ENCODE measurements around the gene IL20. TPM values are rescaled to one million over a fixed set of nuclear protein-coding genes. Genes with fewer than 3 reads are reported as not detected.

The IL20 gene
- total and polyA plus RNA-seq, 2 of the 8 experiments (the other 6 are each of a cell fraction or from before 2014, with no cell fraction given) = not detected

GRCh38 chr1:206863266-206863665, 2.2 kb upstream of the IL20 start:
- no peaks in the 10 kb centered on the region for H3K23me2 ChIP-seq (ENCODE audit: low read depth, low read length)
- no peaks in the 10 kb centered on the region for H3K79me1 ChIP-seq (ENCODE audit: low read depth, low read length)
- H4K20me1 ChIP-seq (replicated peaks in 1 of 2; ENCODE audit: control insufficient read depth in 1 of 2, insufficient read depth in 2 of 2, low read length in 2 of 2) = no peaks in the 10 kb centered on the region
- H3K56ac ChIP-seq (replicated peaks; ENCODE audit: insufficient read length, low read depth, low read length) = no peak overlapping the region
- FAIRE-seq = no peak
- no peak overlapping the region for H2BK5ac ChIP-seq (ENCODE audit: low read depth, low read length)
- H2BK12ac ChIP-seq (ENCODE audit: low read depth, low read length) = no peak overlapping the region
- no peak overlapping the region for H2AK5ac ChIP-seq (ENCODE audit: low read depth, low read length)
- H3K27ac ChIP-seq (ENCODE audit: low read depth, low read length) = no peak overlapping the region
- no peaks in the 10 kb centered on the region for H3K9me3 ChIP-seq (ENCODE audit: insufficient read depth in 2 of 2, low read depth in 1 of 2, low read length in 1 of 2)
- no peak overlapping the region for H3K4me2 ChIP-seq (ENCODE audit: insufficient read depth in 1 of 2, low read depth in 2 of 2, low read length in 2 of 2)
- no peak overlapping the region for H4K8ac ChIP-seq (ENCODE audit: extremely low read depth, insufficient read depth, low read length)
- no peak overlapping the region for H2BK20ac ChIP-seq (ENCODE audit: low read length)
- no peak overlapping the region for H2AFZ ChIP-seq (ENCODE audit: low read length)
- H2BK120ac ChIP-seq (replicated peaks; ENCODE audit: low read depth, low read length) = no peak overlapping the region
- H3K4me3 ChIP-seq (ENCODE audit: extremely low read depth in 1 of 4, insufficient read depth in 2 of 4, low read depth in 3 of 4, low read length in 4 of 4) = no peak overlapping the region
- H4K91ac ChIP-seq (replicated peaks; ENCODE audit: insufficient read length, low read length) = no peak overlapping the region
- no peak overlapping the region for H3K4ac ChIP-seq (replicated peaks; ENCODE audit: insufficient read length, low read depth, low read length)
- CTCF ChIA-PET (ENCODE audit: partially characterized antibody) = interaction anchor here (0.6 to 5.7 kb wide), 12 partner anchors 9 to 717 kb away, joined by 3 to 49 read pairs (median 3); partner anchors contain the start of gene FCAMR
- DNase-seq (ENCODE audit: low read depth in 1 of 2, low spot score in 2 of 2) = no peak
- POLR2A ChIA-PET (ENCODE audit: partially characterized antibody) = no interaction called here
- no peak overlapping the region for H3K23ac ChIP-seq (ENCODE audit: insufficient read length)
- no peaks in the 10 kb centered on the region for H3K36me3 ChIP-seq (ENCODE audit: control insufficient read depth in 2 of 4, insufficient read depth in 4 of 4, low read length in 3 of 4)
- no peak overlapping the region for H2BK15ac ChIP-seq (ENCODE audit: low read length)
- no peak overlapping the region for H3K9ac ChIP-seq (replicated peaks in 1 of 4; ENCODE audit: extremely low read depth in 1 of 4, low read depth in 3 of 4, low read length in 3 of 4)
- no peaks in the 10 kb centered on the region for H3K4me1 ChIP-seq (replicated peaks in 1 of 4; ENCODE audit: control insufficient read depth in 3 of 4, insufficient read depth in 4 of 4, low read length in 3 of 4)
- 76% methylated on average over 1 of the region's 1 CpG; no CpG with 5 or more reads in 1 of the 2 experiments for WGBS, 2 experiments (ENCODE audit: extremely low coverage in 1 of 2, insufficient coverage in 1 of 2, insufficient read length in 1 of 2, insufficient replicate concordance in 2 of 2, low coverage in 1 of 2, low lambda C conversion rate in 2 of 2, missing lambda C conversion rate in 1 of 2)
- no peaks in the 10 kb centered on the region for H3K79me2 ChIP-seq (ENCODE audit: control insufficient read depth in 1 of 2, insufficient read depth in 2 of 2, low read length in 2 of 2)
- no peak overlapping the region for H4K5ac ChIP-seq (ENCODE audit: insufficient read length, low read depth, low read length)
- no peak overlapping the region for H3K18ac ChIP-seq (ENCODE audit: extremely low read depth, low read length)
- H3K14ac ChIP-seq (ENCODE audit: insufficient read length) = no peak overlapping the region
- peaks cover 0 to 2% (median 0%) of the 10 kb centered on the region in 4 experiments; a peak in 1 of 7 replicates for H3K27me3 ChIP-seq (replicated peaks in 1 of 4; ENCODE audit: control insufficient read depth in 3 of 4, extremely low read depth in 1 of 4, insufficient read depth in 3 of 4, low read length in 3 of 4)
- TF ChIP-seq SP2 (IDR thresholded peaks at IDR 0.05; ENCODE audit: low read length) (no peak), SP1 (IDR thresholded peaks at IDR 0.05; ENCODE audit: low read depth, low read length) (no peak), FOSL1 (IDR thresholded peaks at IDR 0.05; ENCODE audit: insufficient read depth, low read depth, low read length) (no peak), BACH1 (IDR thresholded peaks at IDR 0.05; ENCODE audit: low read length) (no peak)

All from H1 (cell line).